Activated CD4-positive, CD25-positive, alpha-beta regulatory T cell (primary cell): Measurements from ENCODE around the gene RUNDC3A.

Experiments
- DNase-seq, 4 experiments: peaks; one replicate each; lab custom pipeline; 2025; lab: John Stamatoyannopoulos, UW

The RUNDC3A gene

GRCh38 chr17:44283344-44284023, 24.9 kb upstream of the RUNDC3A start:
- no peak for DNase-seq

DNA sequence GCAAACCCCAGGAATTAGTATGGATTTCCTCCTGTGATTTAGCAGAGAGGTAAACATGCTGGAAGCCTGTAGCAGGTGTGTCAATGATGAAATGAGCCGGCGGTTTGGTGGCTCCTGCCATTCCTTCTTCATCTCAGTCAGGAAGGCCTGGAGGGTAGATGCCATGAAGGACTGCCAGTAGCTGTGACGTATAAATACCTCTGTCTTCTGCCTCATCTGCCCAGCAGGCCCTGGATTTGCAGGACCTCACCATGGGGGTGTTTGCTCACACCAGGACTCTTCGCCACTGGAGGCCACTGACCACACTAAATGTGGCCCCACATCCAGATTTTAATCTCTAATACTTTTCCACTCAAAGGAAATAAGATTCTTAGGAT, 24.4 kb upstream of the RUNDC3A start:
- no peak for DNase-seq

DNA sequence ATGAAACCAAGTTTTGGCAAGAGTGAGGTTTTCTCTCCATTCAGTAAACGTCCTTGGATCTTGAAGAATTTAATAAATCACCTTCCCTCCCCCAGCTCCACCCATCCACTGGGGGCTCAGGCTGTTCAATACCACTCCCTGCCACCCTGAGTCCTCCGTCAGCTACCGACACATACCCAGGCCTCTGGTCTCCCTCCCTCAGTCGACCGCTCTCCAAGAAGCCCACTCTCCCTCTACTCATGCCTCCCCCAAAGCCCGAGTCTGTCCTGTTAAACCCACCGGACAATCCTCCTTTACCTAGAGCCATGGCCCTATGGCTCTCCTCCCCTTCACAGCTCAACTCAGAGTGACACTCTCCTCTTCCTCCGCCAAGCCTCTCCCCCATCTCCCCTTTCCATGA, 20.8 kb upstream of the RUNDC3A start:
- no peak for DNase-seq

GRCh38 chr17:44293509-44294226, 14.7 kb upstream of the RUNDC3A start:
- no peak for DNase-seq

- DNase-seq, result no peak
Observed at GRCh38 chr17:44297975-44298374, 10.4 kb upstream of the RUNDC3A start.

DNA sequence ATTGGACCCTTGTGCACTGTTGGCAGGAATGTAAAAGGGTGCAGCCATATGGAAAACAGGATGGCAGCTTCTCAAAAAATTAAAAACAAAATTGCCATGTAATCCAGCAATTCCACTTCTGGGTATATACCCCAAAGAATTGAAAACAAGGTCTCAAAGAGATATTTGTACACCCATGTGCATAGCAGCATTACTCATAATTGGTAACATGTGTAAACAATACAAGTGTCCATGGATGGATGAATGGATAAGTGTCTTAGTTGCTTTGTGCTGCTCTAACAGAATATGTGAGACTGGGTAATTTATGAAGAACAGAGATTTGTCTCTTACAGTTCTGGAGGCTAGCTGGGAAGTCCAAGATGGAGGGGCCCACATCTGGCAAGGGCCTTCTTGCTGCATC, 3.8 kb upstream of the RUNDC3A start:
- no peak for DNase-seq

DNA sequence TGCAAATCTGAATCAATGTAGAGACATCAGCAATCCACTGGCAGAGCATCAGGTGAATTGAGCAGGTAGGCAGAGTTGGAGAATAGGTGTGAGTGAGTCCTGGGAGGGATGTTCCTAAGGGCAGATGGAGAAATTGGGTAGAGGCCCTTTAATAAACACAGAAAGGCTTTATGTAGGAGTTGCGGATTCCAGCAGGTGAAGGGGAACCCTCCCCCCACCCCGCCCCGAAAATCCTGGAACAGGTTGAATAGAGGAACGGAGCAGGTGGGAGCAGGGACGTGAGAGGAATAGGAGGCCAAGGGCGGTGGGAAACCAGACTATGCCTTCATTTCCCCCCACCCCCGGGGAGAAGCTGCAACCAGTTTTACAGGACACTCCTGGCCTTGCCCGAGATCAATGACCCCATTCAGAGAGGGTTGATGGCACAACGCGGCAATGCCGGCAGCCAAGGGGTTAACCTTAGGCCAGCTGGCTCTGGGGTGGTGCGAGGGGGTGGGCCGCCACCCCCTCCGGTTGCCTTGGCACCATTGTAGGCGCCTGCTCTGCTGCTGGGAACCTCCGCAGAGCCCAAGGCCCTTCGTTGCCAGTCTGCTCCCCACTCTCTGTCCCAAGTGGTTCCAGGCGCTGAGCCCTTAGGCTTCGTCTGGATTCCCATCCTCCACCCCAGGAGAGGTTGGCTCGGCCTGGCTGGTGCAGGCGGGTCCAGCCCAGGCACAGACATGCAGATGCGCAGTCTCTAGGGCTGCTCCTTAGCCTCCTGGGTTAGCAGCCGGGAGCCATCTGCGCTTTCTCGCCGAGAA, 814 bp upstream of the RUNDC3A start:
- no peak for DNase-seq

- DNase-seq, result no peak
Observed at GRCh38 chr17:44308865-44309264, 464 bp downstream of the RUNDC3A start.

GRCh38 chr17:44309472-44309871, 1.1 kb downstream of the RUNDC3A start:
- no peak for DNase-seq

DNA sequence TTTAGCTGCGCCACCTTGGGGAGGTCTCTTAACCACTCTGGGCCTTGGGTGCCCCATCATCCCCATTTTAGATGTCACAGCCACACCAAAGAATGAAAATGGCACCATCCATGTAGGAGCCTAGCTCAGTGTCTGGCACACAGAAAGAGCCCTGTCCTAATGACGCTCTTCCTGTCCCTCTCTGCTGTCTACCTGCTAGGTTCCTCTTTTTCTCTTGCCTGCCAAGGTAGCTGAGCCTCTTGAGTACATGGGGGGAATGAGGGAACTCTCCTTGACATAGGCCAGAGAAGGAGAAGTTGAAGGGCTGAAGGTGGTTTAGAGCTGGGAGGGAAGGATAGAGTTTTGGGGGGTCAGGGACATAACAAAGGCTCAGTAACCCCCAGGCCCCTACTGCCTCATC, 1.8 kb downstream of the RUNDC3A start:
- DNase-seq, result no peak

- DNase-seq, result no peak
Observed at GRCh38 chr17:44310609-44311376, 2.4 kb downstream of the RUNDC3A start.

DNA sequence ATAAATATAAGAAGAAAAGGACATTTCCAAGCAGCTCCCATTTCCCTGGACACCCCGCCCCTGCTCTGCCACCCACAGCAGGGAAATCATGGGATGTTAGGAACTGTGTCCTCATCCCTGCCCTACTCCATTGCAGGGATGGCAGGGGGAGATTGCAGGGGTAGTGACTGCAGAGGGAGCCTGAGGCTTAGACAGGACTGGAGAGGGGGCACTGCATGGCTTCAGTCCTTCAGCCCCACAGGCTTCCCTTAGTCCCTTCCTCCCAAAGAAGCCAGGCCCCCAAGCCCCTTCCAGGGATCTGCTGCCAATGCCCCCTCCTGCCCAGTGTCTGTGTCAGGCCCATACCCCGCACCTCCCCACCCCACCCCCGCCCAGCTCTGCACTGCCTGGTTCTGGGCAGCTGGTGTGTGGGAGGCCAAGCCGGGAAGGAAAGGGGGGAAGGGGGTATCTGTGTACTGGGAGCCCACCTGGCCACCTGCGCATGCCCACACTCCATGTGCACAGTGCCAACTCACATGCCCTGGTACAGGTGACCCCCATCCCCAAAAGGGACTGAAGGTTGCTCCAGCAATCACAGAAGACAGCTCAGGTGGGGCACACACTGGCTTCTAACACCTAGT, 3.3 kb downstream of the RUNDC3A start:
- no peak for DNase-seq

GRCh38 chr17:44312396-44313104, 4.1 kb downstream of the RUNDC3A start:
- DNase-seq, result no peak

DNA sequence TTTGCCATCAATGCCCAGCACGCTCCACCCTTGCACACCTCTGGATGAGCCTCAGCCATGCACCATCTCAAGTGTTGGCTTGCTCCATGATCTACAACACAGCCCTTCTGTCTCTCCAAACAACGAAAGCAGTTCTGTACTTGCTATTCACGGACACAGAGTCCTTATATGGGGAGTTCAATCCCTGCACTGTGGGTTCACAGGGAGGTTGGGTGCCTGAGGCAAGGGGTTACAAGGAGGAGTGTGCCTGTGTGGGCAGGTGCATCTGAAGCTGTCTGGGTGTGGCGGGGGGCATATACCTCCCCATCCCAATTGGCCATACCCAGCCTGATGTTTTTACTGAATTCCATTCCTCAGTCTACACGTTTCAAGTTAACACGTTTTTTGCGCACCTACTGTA, 5.6 kb downstream of the RUNDC3A start:
- no peak for DNase-seq

DNA sequence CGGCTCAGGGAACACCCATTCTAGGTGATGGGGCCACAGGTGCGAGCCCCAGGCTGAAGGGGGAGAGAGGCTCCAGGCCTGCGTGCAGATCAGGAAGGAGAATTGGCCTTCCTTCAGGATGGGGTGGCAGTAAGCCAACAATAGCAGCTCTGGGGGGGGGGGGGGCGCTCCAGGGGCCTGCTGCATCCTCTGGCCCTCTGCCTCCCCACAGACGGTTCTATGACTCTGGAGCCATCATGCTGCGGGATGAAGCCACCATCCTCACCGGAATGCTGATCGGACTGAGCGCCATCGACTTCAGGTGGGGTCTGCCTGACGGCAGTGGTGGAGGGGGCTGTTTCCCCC, 6.1 kb downstream of the RUNDC3A start:
- DNase-seq, result no peak

DNA sequence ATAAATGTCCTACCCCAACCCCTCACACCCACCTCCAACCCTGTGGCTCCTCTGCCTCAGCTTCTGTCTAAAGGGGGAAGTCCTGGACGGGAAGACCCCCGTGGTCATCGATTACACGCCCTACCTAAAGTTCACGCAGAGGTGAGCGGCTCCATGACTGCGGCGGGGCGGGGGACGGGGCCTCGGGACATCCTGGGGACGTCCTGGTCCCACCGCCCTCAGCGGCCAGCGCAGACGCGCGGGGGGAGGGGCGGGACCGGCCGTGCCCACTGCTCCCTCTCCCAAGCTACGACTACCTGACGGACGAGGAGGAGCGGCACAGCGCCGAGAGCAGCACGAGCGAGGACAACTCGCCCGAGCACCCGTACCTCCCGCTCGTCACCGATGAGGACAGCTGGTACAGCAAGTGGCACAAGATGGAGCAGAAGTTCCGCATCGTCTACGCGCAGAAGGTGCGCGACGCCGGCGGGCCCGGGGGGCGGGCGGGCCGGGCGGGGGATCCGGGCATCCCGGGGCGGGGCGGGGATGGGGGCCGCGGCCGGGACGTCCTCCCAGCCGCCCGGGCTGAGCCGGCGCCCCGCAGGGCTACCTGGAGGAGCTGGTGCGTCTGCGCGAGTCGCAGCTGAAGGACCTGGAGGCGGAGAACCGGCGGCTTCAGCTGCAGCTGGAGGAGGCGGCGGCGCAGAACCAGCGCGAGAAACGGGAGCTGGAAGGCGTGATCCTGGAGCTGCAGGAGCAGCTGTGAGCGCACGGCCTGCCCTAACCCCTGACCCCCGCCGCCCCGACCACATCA, 6.7 kb downstream of the RUNDC3A start:
- no peak for DNase-seq

DNA sequence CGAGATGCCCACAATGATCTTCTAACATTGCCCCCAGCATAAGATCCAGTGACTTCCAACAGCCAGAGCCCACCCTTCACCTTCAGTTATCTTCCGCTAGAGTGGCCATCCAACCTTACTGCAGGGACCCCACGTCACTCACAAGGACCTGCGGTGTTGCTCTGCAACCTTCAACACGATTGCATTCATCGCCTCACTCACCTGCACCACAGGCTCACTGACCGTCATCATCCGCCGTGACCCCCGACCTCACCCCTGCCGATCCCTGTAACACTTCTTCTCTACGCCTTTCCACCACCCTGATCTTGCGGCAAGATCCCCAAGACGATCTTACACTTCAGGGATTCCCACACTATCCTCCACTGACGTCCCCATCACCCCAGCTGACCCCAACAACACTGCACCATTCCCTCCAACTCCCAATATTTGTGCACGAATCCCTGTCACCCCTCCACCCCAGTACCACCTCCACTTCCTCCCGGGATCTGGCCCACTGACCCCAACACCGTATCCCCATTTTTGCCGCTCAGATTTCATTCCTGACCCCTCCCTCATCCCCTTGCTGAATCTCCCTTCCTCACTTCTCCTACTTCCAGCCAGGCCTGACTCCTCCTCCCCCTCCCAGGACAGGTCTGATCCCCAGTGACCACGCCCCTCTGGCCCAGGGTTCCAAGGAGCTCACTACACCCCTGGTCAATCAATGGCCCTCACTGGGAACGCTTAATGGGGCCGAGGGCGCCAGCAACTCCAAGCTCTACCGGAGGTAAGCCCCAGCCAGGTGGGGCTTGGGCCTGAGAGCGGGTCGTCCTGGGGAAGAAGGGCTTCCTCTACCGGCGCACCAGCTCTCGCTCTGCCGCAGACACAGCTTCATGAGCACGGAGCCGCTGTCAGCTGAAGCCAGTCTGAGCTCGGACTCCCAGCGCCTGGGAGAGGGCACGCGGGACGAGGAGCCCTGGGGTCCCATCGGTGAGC, 7.6 kb downstream of the RUNDC3A start:
- DNase-seq, result no peak

DNA sequence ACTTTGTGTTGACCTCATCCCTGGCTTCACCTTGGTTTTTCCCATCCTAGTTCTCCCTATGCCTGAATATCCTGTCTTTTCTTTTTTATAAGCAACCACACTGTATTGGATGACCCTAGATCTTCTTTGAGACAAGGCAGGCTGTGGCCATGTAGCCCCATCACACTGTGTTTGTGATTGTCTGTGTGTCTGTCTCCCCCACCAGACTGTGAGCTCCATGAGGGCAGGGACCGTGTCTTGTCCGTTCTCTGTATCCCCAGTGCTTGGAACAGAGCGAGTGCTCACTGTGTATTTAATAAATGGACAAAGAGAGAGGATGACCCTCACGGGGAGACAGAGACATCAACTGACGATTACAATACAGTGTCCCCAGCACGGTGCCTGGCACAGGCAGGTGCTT, 9.1 kb downstream of the RUNDC3A start:
- DNase-seq, result no peak
